OCI-LY7 (cell line): ENCODE measurements around the gene RPRD1A. TPM values are rescaled to one million over a fixed set of nuclear protein-coding genes. Genes with fewer than 3 reads are reported as not detected.

Experiments
- BruUV-seq: library from RNA; stranded (reverse); fragments of 400-500 nt; replicated peaks from 2 replicates; lab custom pipeline; 2021; lab: Mats Ljungman, UMichigan
- CTCF ChIA-PET: fragments of 300-600 bp; sonication (Branson Sonifier 250); formaldehyde crosslinking; loops from one replicate; lab custom pipeline; 2022; ENCODE audit warnings: antibody characterized with exemption; ENCODE audit not compliant: unreplicated experiment; lab: Charles Lee
- POLR2A ChIA-PET: fragments of 300-600 bp; sonication (Branson Sonifier 250); formaldehyde crosslinking; loops from one replicate; lab custom pipeline; 2022; ENCODE audit warnings: antibody characterized with exemption; lab: Charles Lee
- DNase-seq: peaks from one replicate; pipeline ENCODE4 v3.0.0-alpha.2; 2015; ENCODE audit warnings: low spot score
- H2AFZ ChIP-seq: fragments of 200-600 bp; sonication (generic), shearing (Covaris generic); 2 replicates; pipeline ENCODE4 v1.6.1; 2014; ENCODE audit warnings: mild to moderate bottlenecking, antibody characterized with exemption, low read length, moderate library complexity
- H3K27ac ChIP-seq: fragments of 200-600 bp; sonication (generic); 2 replicates; pipeline ENCODE4 v1.5.1; 2014; ENCODE audit warnings: mixed run types, low read depth, mild to moderate bottlenecking, moderate library complexity, low read length, inconsistent platforms; ENCODE audit not compliant: poor library complexity, severe bottlenecking
- H3K36me3 ChIP-seq: fragments of 200-600 bp; sonication (generic); 2 replicates; pipeline ENCODE4 v1.6.1; 2014; ENCODE audit warnings: mild to moderate bottlenecking, antibody characterized with exemption, low read length, moderate library complexity, mixed read lengths; ENCODE audit not compliant: insufficient read depth
- H3K4me1 ChIP-seq: fragments of 200-600 bp; sonication (generic); 2 replicates; pipeline ENCODE4 v1.5.1; 2014; ENCODE audit warnings: mild to moderate bottlenecking, low read length; ENCODE audit not compliant: insufficient read depth, poor library complexity, severe bottlenecking
- H3K4me2 ChIP-seq: fragments of 200-600 bp; sonication (generic); 2 replicates; pipeline ENCODE4 v1.6.1; 2014; ENCODE audit warnings: mild to moderate bottlenecking, low read length
- H3K4me3 ChIP-seq: fragments of 200-600 bp; sonication (generic); 2 replicates; pipeline ENCODE4 v1.5.1; 2014; ENCODE audit warnings: mild to moderate bottlenecking, low read depth, low read length; ENCODE audit not compliant: poor library complexity, severe bottlenecking
- H3K79me2 ChIP-seq: fragments of 200-600 bp; sonication (generic); 2 replicates; pipeline ENCODE4 v1.6.1; 2016; ENCODE audit warnings: low read depth, mild to moderate bottlenecking, low read length, moderate library complexity, mixed read lengths; ENCODE audit not compliant: insufficient read depth
- H3K9me2 ChIP-seq: fragments of 200-600 bp; sonication (generic); 2 replicates; pipeline ENCODE4 v1.6.1; 2016; ENCODE audit warnings: mild to moderate bottlenecking, low read length, mixed read lengths; ENCODE audit not compliant: insufficient read depth
- H3K9me3 ChIP-seq: fragments of 200-600 bp; sonication (generic); 2 replicates; pipeline ENCODE4 v1.6.1; 2014; ENCODE audit warnings: mild to moderate bottlenecking, mixed run types, low read length, mixed read lengths
- H4K20me1 ChIP-seq: fragments of 200-600 bp; sonication (generic); 2 replicates; pipeline ENCODE4 v1.6.1; 2014; ENCODE audit warnings: mild to moderate bottlenecking, antibody characterized with exemption, low read length, moderate library complexity, mixed read lengths; ENCODE audit not compliant: insufficient read depth
- CTCF ChIP-seq: fragments of 200-600 bp; sonication (generic); conservative IDR thresholded peaks from 2 replicates; pipeline ENCODE4 v1.5.1; 2014; ENCODE audit warnings: mild to moderate bottlenecking, antibody characterized with exemption, low read length, moderate library complexity, mixed read lengths
- EZH2phosphoT487 ChIP-seq: fragments of 200-600 bp; sonication (generic); IDR thresholded peaks from 2 replicates; pipeline ENCODE4 v1.6.1; 2018; ENCODE audit warnings: low read depth, borderline replicate concordance, mild to moderate bottlenecking, mixed run types, antibody characterized with exemption, low read length, moderate library complexity, mixed read lengths
- intact Hi-C: fragments of 100-400 bp; cut with micrococcal nuclease; formaldehyde crosslinking; loops from one replicate; pipeline ENCODE4 v1.10.0; 2022; ENCODE audit not compliant: unreplicated experiment
- total RNA-seq, 2 experiments: library from RNA; depleted of rRNA in 1 of 2; stranded (reverse); fragments of >200 nt in 1 of 2; shearing (Covaris generic) in 1 of 2; gene quantifications; 2 replicates each; pipeline ENCODE4 v1.2.3, GENCODE V29; 2014 to 2022

Gene RPRD1A
- total RNA-seq, 2 experiments from 2014 or later, result 37.9 to 45.4 TPM

DNA sequence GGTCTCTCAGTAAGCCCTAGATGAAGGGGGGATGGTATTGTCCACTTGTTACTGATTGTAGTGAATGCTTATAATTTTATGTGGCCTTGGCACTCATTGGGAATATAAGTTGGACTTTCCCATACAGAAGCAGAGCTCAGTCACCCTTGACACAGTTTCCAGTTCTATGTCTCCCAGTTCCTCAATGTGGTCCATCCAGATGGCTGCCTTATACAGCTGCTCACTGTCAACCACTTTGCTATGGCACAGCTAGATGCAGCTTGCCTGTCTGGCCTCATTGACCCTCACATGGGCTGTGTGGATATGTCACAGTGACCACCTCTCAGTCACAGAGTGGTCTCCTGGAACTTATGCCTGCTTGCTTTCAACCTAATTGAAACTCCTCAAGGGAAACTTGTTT is 40.1 kb upstream of the RPRD1A start:
- H3K36me3 ChIP-seq, result peaks cover 15% of the 10 kb centered on the region
- H3K79me2 ChIP-seq, result no peaks in the 10 kb centered on the region
- H3K4me1 ChIP-seq, result no peaks in the 10 kb centered on the region
- no peak overlapping the region for H2AFZ ChIP-seq
- H3K9me3 ChIP-seq, result no peaks in the 10 kb centered on the region
- intact Hi-C loops, result no loop called here
- H3K4me3 ChIP-seq, result no peak overlapping the region
- BruUV-seq, result no TSS peak
- no peaks in the 10 kb centered on the region for H3K9me2 ChIP-seq
- DNase-seq, result no peak
- no peak overlapping the region for H3K27ac ChIP-seq
- H4K20me1 ChIP-seq, result no peaks in the 10 kb centered on the region
- POLR2A ChIA-PET, result interaction anchor here (0.7 kb wide), 2 partner anchors 486 to 954 kb away, joined by 5 read pairs; no protein-coding TSS in a partner anchor
- CTCF ChIA-PET, result no interaction called here
- TF ChIP-seq EZH2phosphoT487, result no peak
- no peak for TF ChIP-seq CTCF
- no peak overlapping the region for H3K4me2 ChIP-seq

DNA sequence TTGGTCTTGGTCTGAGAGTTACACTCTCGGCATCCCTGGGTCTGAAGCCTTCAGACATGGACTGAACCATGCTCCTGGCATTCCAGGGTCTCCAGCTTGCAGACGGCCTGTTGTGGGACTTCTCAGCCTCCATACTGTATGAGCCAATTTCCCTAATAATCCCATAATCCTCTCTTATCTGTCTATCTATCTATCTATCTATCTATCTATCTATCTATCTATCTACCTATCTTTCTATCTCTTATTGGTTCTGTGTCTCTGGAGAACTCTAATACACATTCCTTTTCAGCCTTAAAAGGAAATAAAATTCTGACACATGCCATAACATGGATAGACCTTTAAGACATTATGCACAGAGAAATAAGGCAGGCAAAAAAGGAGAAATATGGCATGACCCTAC is 37.4 kb upstream of the RPRD1A start:
- H3K4me2 ChIP-seq, result no peak overlapping the region
- H3K9me2 ChIP-seq, result no peaks in the 10 kb centered on the region
- H4K20me1 ChIP-seq, result no peaks in the 10 kb centered on the region
- H3K27ac ChIP-seq, result no peak overlapping the region
- ChIA-PET POLR2A (no interaction called here), CTCF (no interaction called here)
- H3K79me2 ChIP-seq, result no peaks in the 10 kb centered on the region
- H3K4me1 ChIP-seq, result no peaks in the 10 kb centered on the region
- intact Hi-C loops, result no loop called here
- H2AFZ ChIP-seq, result no peak overlapping the region
- DNase-seq, result no peak
- H3K36me3 ChIP-seq, result no peaks in the 10 kb centered on the region; the same call in 1 of the 2 replicates
- no peak overlapping the region for H3K4me3 ChIP-seq
- TF ChIP-seq CTCF, result no peak
- no peak for TF ChIP-seq EZH2phosphoT487
- H3K9me3 ChIP-seq, result no peaks in the 10 kb centered on the region
- BruUV-seq, result no TSS peak

DNA sequence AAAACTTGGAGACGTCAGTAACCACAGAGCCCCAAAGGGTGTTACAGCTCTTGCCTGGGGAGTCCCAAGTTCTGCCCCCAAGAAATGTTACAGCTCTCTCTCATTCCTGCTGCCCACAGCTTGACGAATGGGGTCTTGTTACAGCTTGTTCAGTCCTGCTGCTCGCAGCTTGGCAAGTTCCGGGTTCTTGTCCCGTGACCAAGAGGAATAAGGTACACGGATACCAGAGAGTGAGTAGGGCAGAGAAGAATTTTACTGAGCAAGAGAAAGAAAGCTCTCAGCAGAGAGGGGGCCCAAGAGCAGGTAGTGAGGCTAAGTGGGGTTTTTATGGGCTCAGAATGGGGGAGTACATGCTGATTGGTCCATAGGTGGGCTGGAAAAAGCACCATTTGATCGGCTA is 34.6 kb upstream of the RPRD1A start:
- H2AFZ ChIP-seq, result no peak overlapping the region
- no peak overlapping the region for H3K27ac ChIP-seq
- no TSS peak for BruUV-seq
- TF ChIP-seq EZH2phosphoT487 (no peak), CTCF (no peak)
- intact Hi-C loops, result no loop called here
- no peaks in the 10 kb centered on the region for H4K20me1 ChIP-seq
- ChIA-PET POLR2A (no interaction called here), CTCF (no interaction called here)
- H3K4me2 ChIP-seq, result no peak overlapping the region
- no peaks in the 10 kb centered on the region for H3K9me2 ChIP-seq
- no peak overlapping the region for H3K4me3 ChIP-seq
- no peaks in the 10 kb centered on the region for H3K36me3 ChIP-seq
- no peaks in the 10 kb centered on the region for H3K9me3 ChIP-seq
- DNase-seq, result no peak
- no peaks in the 10 kb centered on the region for H3K79me2 ChIP-seq
- no peaks in the 10 kb centered on the region for H3K4me1 ChIP-seq
